HFFc6 (cell line): Measurements from ENCODE around the gene SP2. TPM values are rescaled to one million over a fixed set of nuclear protein-coding genes. Genes with fewer than 3 reads are reported as not detected.
A peak's percentile ranks its signal among the peaks of the same experiment; 100 is the strongest.

Experiments
- DNase-seq: peaks from one replicate; pipeline ENCODE4 v3.0.0-alpha.2; 2018
- H3K27ac Mint-ChIP-seq: 2 replicates; pipeline ENCODE4 v1.8.0; 2020; ENCODE audit warnings: mild to moderate bottlenecking, mixed read lengths
- H3K27me3 Mint-ChIP-seq: 2 replicates; pipeline ENCODE4 v1.8.0; 2021; ENCODE audit warnings: mild to moderate bottlenecking, moderate library complexity, mixed read lengths; ENCODE audit not compliant: insufficient read depth
- H3K36me3 Mint-ChIP-seq: 2 replicates; pipeline ENCODE4 v1.8.0; 2021; ENCODE audit warnings: low read depth, mixed read lengths
- H3K4me1 Mint-ChIP-seq: 2 replicates; pipeline ENCODE4 v1.8.0; 2020; ENCODE audit warnings: low read depth, mixed read lengths
- H3K4me3 Mint-ChIP-seq: 2 replicates; pipeline ENCODE4 v1.8.0; 2020; ENCODE audit warnings: mild to moderate bottlenecking, moderate library complexity, mixed read lengths
- H3K9me3 Mint-ChIP-seq: 2 replicates; pipeline ENCODE4 v1.8.0; 2020; ENCODE audit warnings: mild to moderate bottlenecking, mixed read lengths
- CTCF ChIP-seq: fragments of 200-600 bp; sonication (generic); IDR thresholded peaks from 2 replicates; pipeline ENCODE4 v1.5.0; 2021; ENCODE audit warnings: antibody characterized with exemption, mild to moderate bottlenecking
- total RNA-seq, 6 experiments: library from RNA; stranded (reverse); fragmentation: NEBNext Ultra II Directional; extraction: Animal tissue kit (Norgen Biotek cat#: 25700); gene quantifications; 2 replicates in 1 of 6; 3 replicates in 5 of 6; pipeline ENCODE4 v1.2.3, GENCODE V29; 2021

Gene SP2
- total RNA-seq, 6 experiments from 2014 or later = 10.7 to 17.5 (median 16.4) TPM

- H3K36me3 Mint-ChIP-seq = peaks cover 11% of the 10 kb centered on the region; the same call in 1 of the 2 replicates
- peaks cover 32% of the 10 kb centered on the region for H3K4me1 Mint-ChIP-seq
- H3K27me3 Mint-ChIP-seq = peaks cover 3% of the 10 kb centered on the region; the same call in 1 of the 2 replicates
- TF ChIP-seq CTCF = no peak
- H3K9me3 Mint-ChIP-seq = no peaks in the 10 kb centered on the region
- no peak for DNase-seq
- H3K4me3 Mint-ChIP-seq = no peak overlapping the region
- 0 out of 2 replicates have a peak overlapping the region, but pooled peaks have one; percentile 4 for H3K27ac Mint-ChIP-seq
Measured at GRCh38 chr17:47966079-47966519, 70.1 kb downstream of the SP2 start.

DNA sequence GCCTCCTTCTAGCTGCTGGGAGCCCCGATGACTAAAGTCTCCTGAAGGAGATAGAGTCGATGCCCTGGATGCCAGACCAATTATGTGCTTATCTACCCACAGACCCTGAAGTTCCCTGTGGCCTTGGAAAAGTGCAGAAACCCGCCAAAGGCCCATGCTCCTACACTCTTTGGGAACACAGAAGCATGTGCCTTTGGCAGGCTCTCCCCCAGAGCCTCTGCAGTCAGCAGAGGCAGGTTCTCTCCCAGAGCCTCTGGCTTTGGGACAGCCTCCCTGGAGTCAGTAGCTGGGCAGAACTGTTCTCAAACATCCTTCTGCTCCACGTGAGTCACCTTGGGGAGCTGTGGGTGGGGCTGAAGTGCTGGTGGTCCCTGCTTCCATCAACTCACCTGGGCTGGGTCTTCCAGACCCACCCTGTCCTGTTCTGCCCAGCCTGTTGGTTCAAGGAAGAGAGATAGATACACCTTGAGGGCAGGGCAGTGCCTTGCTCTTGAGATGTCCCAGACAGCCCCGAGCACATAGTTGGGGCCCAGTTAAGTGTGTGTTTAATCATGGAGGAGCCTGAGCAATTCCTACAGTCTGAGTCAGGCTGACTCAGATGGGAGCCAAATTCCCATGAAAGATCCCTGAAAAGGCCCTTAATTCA is 71.7 kb downstream of the SP2 start:
- DNase-seq = peak; percentile 77
- TF ChIP-seq CTCF = no peak
- H3K4me1 Mint-ChIP-seq = peaks cover 38% of the 10 kb centered on the region
- H3K36me3 Mint-ChIP-seq = no peaks in the 10 kb centered on the region
- peak overlapping the region; percentile 52 for H3K4me3 Mint-ChIP-seq
- H3K27me3 Mint-ChIP-seq = peaks cover 2% of the 10 kb centered on the region; the same call in 1 of the 2 replicates
- no peaks in the 10 kb centered on the region for H3K9me3 Mint-ChIP-seq
- H3K27ac Mint-ChIP-seq = peak overlapping the region; percentile 98

DNA sequence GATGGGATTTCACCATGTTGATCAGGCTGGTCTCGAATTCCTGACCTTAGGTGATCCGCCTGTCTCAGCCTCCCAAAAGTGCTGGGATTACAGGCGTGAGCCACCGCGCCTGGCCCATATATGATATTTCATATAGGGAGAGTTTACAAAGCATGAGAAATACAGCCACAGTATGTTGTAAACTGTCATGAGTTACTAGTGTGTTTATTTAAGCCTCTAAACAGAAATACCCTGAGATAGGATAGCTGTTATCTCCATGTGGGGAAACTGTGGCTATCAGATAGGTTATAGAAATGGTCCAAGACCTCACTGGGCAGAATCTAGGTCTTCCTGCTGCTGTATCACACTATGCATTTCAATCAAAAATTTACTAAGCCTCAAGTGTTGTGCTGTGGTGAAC is 72.8 kb downstream of the SP2 start:
- Mint-ChIP-seq H3K27me3 (no peaks in the 10 kb centered on the region), H3K27ac (no peak overlapping the region), H3K4me3 (no peak overlapping the region), H3K4me1 (peaks cover 38% of the 10 kb centered on the region), H3K36me3 (no peaks in the 10 kb centered on the region), H3K9me3 (no peaks in the 10 kb centered on the region)
- TF ChIP-seq CTCF = no peak
- DNase-seq = no peak

GRCh38 chr17:47969930-47970724 is 74.1 kb downstream of the SP2 start:
- Mint-ChIP-seq H3K4me3 (peak overlapping the region; percentile 97), H3K27me3 (no peaks in the 10 kb centered on the region), H3K4me1 (peaks cover 38% of the 10 kb centered on the region), H3K36me3 (no peaks in the 10 kb centered on the region), H3K27ac (peak overlapping the region; percentile 34), H3K9me3 (no peaks in the 10 kb centered on the region)
- no peak for DNase-seq
- no peak for TF ChIP-seq CTCF

DNA sequence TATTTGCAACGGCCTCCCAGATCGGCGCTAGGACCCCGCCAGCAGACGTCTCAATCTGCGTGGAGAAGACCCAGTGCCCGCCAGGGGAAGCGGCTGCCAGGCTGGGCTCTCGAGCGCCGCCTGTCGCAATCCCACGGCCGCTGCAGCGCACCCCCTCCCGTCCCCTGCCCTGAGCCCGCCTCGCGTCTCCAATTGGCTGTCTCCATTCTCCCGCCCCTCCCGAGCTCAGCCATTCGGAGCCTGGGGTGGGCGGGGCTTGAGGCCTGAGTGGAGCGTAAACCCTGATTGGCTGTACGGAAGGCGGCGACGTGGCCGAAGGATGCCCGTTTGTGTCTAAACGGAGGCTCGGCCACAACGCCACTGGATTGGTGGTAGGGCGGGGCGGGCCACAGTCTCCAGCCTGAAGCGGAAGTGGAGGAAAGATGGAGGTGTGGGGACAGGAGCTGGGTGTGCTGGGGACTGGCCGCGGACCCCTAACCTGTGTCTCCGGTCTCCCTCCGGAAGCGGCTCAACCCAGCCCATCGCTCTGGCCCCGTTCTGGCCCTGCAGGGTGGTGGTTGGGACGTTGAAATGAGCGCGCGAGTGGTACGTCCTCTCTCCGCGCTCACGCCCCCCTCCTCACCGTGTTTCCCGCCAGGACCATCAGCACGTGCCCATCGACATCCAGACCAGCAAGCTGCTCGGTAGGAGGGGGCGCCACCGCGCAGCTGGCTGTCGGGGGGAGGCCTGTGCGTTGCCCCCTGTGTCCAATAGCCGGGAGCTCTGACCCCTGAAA is 74.9 kb downstream of the SP2 start, which contains the start of gene CDK5RAP3:
TSS of gene CDK5RAP3 (plus strand) at position 389 of the 775 bp plus-strand sequence. CDS start at position 423, 34 bp downstream.
- DNase-seq = peak; percentile 99
- no peaks in the 10 kb centered on the region for H3K27me3 Mint-ChIP-seq
- TF ChIP-seq CTCF = peak; percentile 92
- peak within 1 kb of the TSS; percentile 96 for H3K27ac Mint-ChIP-seq
- peak within 1 kb of the TSS; percentile 97 for H3K4me3 Mint-ChIP-seq
- no peaks in the 10 kb centered on the region for H3K36me3 Mint-ChIP-seq
- peaks cover 38% of the 10 kb centered on the region for H3K4me1 Mint-ChIP-seq
- H3K9me3 Mint-ChIP-seq = no peaks in the 10 kb centered on the region
